ENCODE measurements around the gene CDK5RAP2.
A peak's percentile ranks its signal among the peaks of the same experiment; 100 is the strongest.

The CDK5RAP2 gene

DNA sequence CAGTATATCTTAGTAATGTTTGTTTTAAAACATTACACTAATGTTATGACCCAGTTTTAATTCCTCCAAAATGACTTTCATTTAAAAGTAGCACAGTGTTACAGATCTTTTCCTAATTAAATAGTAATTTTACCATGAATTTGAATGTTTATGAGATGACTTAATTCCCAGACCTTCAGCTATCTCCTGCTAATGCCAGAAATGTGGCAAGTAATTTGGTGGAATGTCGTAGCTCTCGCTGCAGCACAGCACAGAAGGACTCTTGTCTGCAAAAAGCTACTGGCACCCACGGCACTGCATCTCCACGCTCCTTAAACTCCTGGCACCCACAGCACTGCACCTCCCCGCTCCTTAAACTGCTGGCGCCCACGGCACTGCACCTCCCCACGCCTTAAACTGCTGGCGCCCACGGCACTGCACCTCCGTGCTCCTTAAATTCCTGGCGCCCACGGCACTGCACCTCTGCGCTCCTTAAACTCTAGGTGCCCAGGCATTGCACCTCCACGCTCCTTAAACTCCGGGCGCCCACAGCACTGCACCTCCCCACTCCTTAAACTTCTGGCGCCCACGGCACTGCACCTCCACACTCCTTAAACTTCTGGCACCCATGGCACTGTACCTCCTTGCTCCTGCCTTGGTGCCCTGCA, 163.1 kb downstream of the CDK5RAP2 start:
- H3K4me3 ChIP-seq (ENCODE audit: low read length): no peak overlapping the region
- DNase-seq (ENCODE audit: low read depth): no peak
- no peak for TF ChIP-seq CTCF (IDR thresholded peaks at IDR 0.05; ENCODE audit: insufficient read depth, low read depth, low read length, missing control alignments)

DNA sequence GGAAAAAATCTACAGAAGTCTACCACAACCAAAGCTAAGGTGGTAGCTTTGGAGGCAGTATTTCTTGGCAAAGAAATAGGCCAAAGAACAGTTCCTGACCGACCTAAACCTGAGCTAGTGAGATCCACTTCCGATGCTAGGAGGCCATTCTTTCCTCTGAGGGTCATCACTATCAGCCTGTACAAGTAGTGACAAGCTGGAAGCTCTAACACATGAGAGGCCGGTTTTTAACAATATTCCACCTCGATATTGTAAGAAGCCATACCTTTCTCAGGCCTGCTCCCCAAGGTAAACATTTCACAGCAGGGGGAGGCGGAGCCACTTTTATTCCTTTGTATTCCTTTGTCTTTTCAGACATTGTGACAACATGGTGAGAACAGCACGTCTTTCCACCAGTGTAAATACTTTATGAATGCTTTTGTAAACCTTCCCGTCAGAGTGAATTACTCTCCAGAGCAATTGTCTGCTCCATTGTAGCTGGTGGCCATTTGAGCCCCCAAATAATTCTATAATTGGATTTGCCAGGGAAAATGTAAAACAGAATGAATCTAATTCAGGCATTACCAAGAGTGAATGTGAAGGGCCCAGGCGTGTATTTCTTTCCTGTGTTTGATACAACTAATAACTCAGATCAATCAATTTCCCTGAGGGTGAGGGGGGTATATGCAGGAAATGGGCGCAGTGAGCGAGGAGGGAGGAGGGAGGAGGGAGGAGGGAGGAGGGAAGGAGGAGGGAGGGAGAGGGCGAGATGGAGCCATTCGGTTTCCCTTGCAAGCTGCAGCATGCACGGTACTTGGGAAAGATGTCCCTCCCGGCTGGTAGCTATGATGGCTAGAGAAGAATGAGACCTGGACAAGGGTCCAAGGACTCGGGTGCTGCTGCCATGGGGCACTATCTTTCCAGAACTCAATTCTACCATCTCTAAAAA, 166.6 kb downstream of the CDK5RAP2 start:
- DNase-seq (ENCODE audit: low read depth): peak; percentile 75
- H3K4me3 ChIP-seq (ENCODE audit: low read length): no peak overlapping the region
- TF ChIP-seq CTCF (IDR thresholded peaks at IDR 0.05; ENCODE audit: insufficient read depth, low read depth, low read length, missing control alignments): no peak

DNA sequence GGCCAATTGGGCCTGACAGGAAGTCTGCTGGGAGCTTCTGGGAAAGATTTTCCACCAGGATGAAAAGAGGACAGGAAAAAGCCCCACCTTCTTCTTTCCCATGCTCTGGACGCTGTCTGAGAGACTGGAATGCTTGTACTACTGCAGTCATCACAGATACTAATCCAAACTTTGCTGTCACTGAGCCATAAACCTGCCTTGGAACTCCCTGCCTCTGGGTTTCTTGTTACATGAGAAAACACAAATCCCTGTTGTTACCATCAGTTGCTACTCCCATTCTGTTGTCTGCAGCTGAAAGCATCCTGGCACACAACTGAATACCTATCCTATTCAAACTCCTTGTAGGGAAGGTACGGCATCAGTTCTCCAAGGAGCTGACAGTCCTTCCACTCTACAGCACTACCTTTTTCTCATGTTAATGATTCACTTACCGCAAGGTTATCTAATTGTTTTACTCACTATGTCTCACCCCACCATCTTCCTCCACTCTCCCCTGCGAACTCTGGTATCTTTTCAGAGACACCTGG, 167.5 kb downstream of the CDK5RAP2 start:
- no peak for TF ChIP-seq CTCF (IDR thresholded peaks at IDR 0.05; ENCODE audit: insufficient read depth, low read depth, low read length, missing control alignments)
- DNase-seq (ENCODE audit: low read depth): peak; percentile 71

DNA sequence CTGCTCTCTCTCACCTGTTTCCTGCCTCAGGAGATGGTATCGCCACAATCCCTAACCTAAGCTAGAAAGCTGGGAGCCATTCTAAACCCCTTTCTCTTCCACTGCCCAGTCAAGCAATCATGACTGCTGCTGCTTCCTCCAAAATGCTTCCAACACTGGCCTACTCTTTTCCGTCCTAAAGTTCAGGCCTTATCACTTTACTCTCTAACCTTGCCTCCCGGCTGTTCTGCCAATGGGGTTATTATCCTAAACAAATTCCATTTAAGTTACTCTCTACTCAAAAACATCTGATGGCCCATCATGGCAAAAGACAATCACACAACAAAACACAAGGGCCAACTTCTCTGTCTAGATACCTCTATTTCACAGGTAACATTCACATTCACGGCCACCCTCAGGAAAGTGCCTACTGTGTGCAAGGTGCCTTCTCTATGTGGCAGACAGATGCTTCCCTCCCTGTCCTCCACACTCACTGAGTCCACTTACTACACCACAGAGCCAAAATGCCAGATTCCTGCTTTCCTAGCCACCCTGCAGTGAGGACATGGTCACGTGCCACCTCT, 168.0 kb downstream of the CDK5RAP2 start:
- no peak for DNase-seq (ENCODE audit: low read depth)
- TF ChIP-seq CTCF (IDR thresholded peaks at IDR 0.05; ENCODE audit: insufficient read depth, low read depth, low read length, missing control alignments): no peak
- H3K4me3 ChIP-seq (ENCODE audit: low read length): no peak overlapping the region

More for the DNA sequence above, 167.5 kb downstream of the CDK5RAP2 start:
- H3K4me3 ChIP-seq (ENCODE audit: low read length): no peak overlapping the region

GRCh38 chr9:120410925-120411501, 169.0 kb downstream of the CDK5RAP2 start:
- no peak overlapping the region for H3K4me3 ChIP-seq (ENCODE audit: low read length)
- TF ChIP-seq CTCF (IDR thresholded peaks at IDR 0.05; ENCODE audit: insufficient read depth, low read depth, low read length, missing control alignments): no peak
- DNase-seq (ENCODE audit: low read depth): no peak

GRCh38 chr9:120408680-120409258, 171.2 kb downstream of the CDK5RAP2 start:
- no peak for TF ChIP-seq CTCF (IDR thresholded peaks at IDR 0.05; ENCODE audit: insufficient read depth, low read depth, low read length, missing control alignments)
- no peak overlapping the region for H3K4me3 ChIP-seq (ENCODE audit: low read length)
- DNase-seq (ENCODE audit: low read depth): no peak

All from epithelial cell of esophagus (primary cell).